Mesodermal cell (in vitro differentiated cells): ENCODE measurements around the gene XRCC4.

ENCODE experiments used
- H3K27ac ChIP-seq: 2 replicates; pipeline ENCODE4 v1.7.0; 2013; ENCODE audit warnings: mild to moderate bottlenecking, low read depth, low read length, moderate library complexity; ENCODE audit not compliant: severe bottlenecking
- H3K36me3 ChIP-seq: 2 replicates; pipeline ENCODE4 v1.7.1; 2013; ENCODE audit warnings: mild to moderate bottlenecking, low read length, moderate library complexity; ENCODE audit not compliant: control insufficient read depth, insufficient read depth
- H3K4me1 ChIP-seq: one replicate; pipeline ENCODE4 v1.7.1; 2013; ENCODE audit warnings: mild to moderate bottlenecking, low read length; ENCODE audit not compliant: insufficient read depth, control insufficient read depth, poor library complexity, severe bottlenecking
- H3K4me3 ChIP-seq: 2 replicates; pipeline ENCODE4 v1.7.0; 2013; ENCODE audit warnings: low read length, control low read depth, mild to moderate bottlenecking; ENCODE audit not compliant: insufficient read depth, poor library complexity, severe bottlenecking; ENCODE audit errors: extremely low read depth
- H3K9me3 ChIP-seq: 2 replicates; pipeline ENCODE4 v1.7.1; 2013; ENCODE audit warnings: mild to moderate bottlenecking, low read length, moderate library complexity; ENCODE audit not compliant: control insufficient read depth
- WGBS, 2 experiments: methylation state at CpG; one replicate each; pipeline ENCODE4 v1.1.5; 2013; ENCODE audit warnings: missing lambda C conversion rate in 2 of 2; ENCODE audit not compliant: insufficient coverage in 2 of 2; 5-methylcytosine and 5-hydroxymethylcytosine counted together

XRCC4 gene

DNA sequence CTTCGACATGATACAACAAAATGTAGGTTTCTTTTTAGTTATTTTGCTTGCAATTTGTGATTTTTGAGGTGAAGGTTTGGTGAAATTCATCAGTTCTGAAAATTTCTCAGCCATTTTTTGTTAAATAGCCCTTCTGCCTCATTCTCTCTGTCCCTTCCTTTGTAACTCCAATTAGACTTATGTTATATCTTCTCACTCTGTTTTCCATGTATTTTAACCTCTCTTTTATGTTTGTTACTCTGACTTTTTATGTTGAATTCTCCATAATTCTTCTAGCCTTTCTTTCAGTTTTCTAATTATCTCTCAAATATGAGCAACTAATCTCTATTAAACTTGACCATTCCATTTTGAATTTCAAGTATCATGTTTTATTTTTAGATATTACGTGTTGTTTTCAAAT lies 222.0 kb downstream of the XRCC4 start:
- WGBS, 2 experiments, result 100% methylated on average over 1 of the region's 2 CpGs; no CpG with 5 or more reads in 1 of the 2 experiments

DNA sequence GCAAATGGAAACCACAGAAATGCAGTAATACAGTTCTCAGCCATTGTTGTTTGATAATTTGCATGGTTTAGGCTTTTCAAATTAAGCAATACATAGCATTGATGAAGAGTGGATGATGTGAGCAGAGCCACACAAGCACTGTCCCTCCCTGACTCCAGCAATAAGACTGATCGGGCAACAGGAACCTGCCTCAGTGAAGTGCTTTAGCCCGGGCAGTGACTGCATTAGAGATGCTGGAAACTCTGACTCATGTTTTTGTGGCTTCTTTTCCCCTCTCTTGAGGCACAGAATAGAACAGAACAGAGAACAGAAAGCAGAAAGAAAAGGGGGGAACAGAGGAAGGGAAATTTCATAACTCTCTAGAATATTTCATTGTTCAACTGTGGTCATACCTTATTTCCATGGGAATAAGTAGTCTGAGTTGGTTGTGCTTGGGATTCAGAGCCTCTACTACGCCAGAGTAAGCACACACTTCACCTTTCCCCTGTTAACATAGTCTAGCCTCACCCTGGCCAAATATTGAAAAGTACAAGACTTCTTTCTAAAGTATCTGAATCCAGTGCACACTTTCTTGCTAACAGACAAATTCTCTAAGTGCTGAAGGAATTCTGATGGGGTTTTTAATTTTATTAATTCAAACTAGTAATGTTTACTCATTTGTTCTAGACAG lies 229.4 kb downstream of the XRCC4 start:
- Histone ChIP-seq H3K27ac (no peak overlapping the region), H3K4me1 (no peaks in the 10 kb centered on the region), H3K4me3 (no peak overlapping the region), H3K36me3 (no peaks in the 10 kb centered on the region), H3K9me3 (no peaks in the 10 kb centered on the region)
- WGBS, 2 experiments, result 82% methylated on average over 2 of the region's 3 CpGs; no CpG with 5 or more reads in 1 of the 2 experiments

More for the DNA sequence above, 222.0 kb downstream of the XRCC4 start:
- Histone ChIP-seq H3K9me3 (peaks cover 5% of the 10 kb centered on the region), H3K36me3 (no peaks in the 10 kb centered on the region), H3K27ac (no peak overlapping the region), H3K4me3 (no peak overlapping the region), H3K4me1 (no peaks in the 10 kb centered on the region)

DNA sequence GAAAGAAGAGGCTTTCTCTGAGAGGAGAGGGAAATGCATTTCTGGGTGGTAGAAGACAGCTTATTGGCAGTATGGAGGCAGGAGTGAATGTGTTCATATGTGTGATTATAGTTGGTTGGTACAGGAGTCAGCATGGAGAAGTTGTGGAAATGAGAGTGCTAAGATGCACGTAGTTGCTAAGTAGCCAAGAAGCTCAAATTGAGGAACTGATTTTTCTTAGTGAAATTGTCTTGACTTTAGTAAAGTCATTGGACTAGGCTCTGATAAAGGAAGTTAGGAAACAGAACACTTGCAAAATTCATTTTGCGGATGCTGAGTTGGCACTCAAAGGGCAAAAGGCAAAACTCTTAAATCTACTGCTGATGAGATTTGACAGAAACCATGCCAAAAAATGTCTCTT lies 235.3 kb downstream of the XRCC4 start:
- no peaks in the 10 kb centered on the region for H3K36me3 ChIP-seq
- H3K4me3 ChIP-seq, result no peak overlapping the region
- H3K4me1 ChIP-seq, result peaks cover 4% of the 10 kb centered on the region
- WGBS, 2 experiments, result 82 to 93% methylated on average over 1 to 2 of the region's 2 CpGs
- H3K9me3 ChIP-seq, result no peaks in the 10 kb centered on the region
- no peak overlapping the region for H3K27ac ChIP-seq

DNA sequence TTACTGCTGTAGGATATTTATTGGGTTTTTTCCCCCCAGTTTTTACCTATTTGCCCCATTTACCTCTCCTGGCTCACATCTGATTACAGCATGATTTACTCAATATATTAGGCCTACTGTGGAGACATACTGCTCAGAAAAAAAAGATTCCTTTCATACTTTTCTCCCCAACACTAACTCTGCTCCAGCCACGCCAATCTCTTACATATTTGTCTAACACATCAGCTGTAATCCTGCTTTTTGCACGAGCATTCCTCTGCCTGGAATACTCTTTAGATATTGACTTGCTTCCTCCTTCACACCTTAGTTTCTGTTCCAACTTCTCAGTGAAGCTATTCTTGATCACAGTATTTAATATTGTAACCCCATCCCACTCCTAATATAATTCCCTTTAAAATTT lies 236.1 kb downstream of the XRCC4 start:
- H3K27ac ChIP-seq, result no peak overlapping the region
- WGBS, 2 experiments, result 83 to 85% methylated on average over 2 of the region's 2 CpGs

DNA sequence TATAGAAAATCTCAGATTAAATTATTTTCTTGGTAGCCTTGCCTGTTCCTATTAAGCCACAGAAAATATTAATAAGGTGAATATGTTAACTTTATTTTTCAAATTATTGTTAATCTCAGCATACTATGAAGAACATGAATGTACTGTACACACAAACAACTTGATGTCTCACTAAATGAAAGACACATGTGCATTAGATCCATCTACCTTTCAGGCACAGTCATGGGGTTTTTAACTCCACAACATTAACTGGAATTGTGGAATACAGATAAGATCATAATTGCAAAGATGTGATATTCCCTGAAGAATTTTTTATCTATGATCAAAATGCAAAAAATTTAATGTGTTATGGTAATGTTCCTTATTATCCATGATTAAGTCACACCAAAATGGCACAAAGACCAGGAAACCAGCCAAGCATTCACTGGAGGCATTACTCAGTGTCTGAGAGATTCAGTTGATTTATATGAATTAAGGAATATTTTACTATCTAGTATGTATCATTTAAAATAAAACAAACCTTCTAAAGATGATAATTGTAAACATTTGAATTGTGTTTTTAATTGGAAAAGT lies 244.2 kb downstream of the XRCC4 start:
- no peak overlapping the region for H3K4me3 ChIP-seq
- H3K4me1 ChIP-seq, result no peaks in the 10 kb centered on the region
- H3K9me3 ChIP-seq, result no peaks in the 10 kb centered on the region
- H3K36me3 ChIP-seq, result no peaks in the 10 kb centered on the region
- H3K27ac ChIP-seq, result no peak overlapping the region

More for the DNA sequence above, 236.1 kb downstream of the XRCC4 start:
- H3K9me3 ChIP-seq, result no peaks in the 10 kb centered on the region
- H3K4me3 ChIP-seq, result no peak overlapping the region
- H3K36me3 ChIP-seq, result no peaks in the 10 kb centered on the region
- H3K4me1 ChIP-seq, result peaks cover 4% of the 10 kb centered on the region

DNA sequence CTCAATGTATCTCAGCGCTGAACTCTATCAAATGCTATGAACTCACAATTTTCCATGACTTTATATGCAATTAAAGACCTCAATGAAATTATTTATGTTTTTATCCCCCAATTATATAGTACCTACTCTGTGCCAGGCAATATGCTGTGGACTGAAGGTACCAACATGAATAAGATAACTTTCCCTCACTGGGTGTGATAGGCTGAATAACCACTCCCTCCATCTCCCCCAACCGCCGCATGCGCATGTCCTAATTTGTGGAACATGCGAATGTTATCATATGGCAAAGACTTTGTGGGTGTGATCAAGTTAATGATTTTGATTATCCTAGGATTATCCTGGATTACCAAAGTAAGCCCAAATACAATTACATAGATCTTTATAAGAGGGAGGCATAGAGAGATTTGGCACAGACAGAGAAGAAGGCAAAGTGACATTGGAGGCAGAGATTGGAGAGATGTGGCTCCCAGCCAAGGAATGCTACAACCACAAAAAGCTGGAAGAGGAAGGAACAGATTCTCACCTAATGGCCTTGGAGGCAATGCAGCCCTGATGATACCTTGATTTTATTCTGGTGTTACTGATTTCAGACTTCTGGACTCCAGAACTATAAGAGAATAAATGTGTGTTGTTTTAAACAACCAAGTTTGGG lies 245.1 kb downstream of the XRCC4 start:
- no peak overlapping the region for H3K27ac ChIP-seq
- H3K4me1 ChIP-seq, result no peaks in the 10 kb centered on the region
- 85 to 100% methylated on average over 1 of the region's 5 CpGs for WGBS, 2 experiments
- no peaks in the 10 kb centered on the region for H3K36me3 ChIP-seq
- H3K9me3 ChIP-seq, result no peaks in the 10 kb centered on the region
- no peak overlapping the region for H3K4me3 ChIP-seq

DNA sequence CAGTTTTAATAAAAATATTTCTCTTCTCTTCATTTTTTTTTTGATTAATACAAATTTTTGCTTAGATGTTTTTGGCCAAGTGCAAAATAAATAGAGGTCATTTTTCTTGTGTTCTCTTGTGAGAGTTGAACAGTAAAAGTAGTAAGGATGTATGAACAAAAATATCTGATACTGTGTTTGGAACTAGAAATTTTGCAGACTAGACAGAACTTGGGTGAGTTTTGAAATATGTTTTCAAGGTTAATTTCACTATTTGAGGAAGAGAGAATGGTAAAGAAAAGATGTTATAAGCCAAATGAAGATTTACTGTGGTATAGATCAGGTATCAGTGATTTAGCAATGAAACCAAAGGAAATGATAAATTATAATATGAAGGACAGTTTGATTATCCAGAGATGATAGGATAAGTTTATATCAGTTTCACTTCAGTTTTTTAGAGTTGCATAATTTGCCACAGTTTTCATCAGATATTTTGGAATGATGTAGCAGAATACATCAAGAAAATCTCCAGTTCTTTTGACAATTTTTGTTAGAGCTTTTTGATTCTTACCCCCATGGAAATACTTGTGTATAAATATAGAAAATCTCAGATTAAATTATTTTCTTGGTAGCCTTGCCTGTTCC lies 246.3 kb downstream of the XRCC4 start:
- Histone ChIP-seq H3K36me3 (no peaks in the 10 kb centered on the region), H3K9me3 (no peaks in the 10 kb centered on the region), H3K4me3 (no peak overlapping the region), H3K4me1 (no peaks in the 10 kb centered on the region), H3K27ac (no peak overlapping the region)

DNA sequence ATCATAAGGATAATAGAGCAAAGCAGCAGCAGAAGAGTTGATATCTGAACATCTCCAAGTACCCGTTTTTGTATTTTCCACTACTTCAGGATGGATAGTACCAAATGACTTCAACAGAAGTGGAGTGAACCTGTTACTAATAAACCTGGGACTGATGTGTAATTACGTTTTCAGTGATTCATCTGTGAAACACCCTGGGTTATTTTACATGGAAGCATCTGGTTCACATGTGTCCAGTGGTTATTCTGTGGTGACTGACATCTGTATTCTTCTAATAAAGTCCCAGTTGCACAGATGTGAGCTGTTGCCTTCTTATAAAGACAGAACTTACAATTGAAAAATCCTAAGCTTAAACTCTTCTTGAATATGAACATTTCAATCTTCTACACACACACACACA lies 254.5 kb downstream of the XRCC4 start:
- H3K4me1 ChIP-seq, result no peaks in the 10 kb centered on the region
- no peak overlapping the region for H3K27ac ChIP-seq
- H3K9me3 ChIP-seq, result no peaks in the 10 kb centered on the region
- 88 to 95% methylated on average over 1 to 2 of the region's 2 CpGs for WGBS, 2 experiments
- no peak overlapping the region for H3K4me3 ChIP-seq
- no peaks in the 10 kb centered on the region for H3K36me3 ChIP-seq

DNA sequence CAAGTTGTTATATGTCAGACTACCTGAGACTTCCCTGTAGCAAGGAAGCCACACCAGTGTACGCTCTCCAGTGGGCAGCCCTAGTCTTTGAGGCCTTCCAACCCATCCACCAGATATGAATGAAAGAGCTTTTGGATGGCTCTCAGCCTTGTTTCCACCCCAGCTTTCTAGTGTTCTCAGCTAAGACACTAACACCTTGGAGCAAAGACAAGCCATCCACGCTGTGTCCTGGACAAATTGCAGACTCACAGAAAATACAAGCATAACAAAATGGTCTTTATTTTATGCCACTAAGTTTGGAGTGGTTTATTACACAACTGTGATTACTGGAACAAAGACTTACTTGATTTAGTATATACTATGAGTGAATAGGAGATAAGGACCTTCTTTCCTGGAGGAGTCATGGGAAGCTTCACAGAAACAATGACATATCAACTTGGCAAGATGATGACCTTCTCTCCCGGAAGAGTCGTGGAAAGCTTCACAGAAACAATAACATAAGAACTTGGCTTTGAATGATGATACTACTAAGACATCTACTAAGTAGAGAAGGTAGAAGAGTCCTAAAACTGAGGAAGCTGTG lies 260.2 kb downstream of the XRCC4 start:
- no peaks in the 10 kb centered on the region for H3K36me3 ChIP-seq
- no peaks in the 10 kb centered on the region for H3K4me1 ChIP-seq
- no peak overlapping the region for H3K27ac ChIP-seq
- H3K4me3 ChIP-seq, result no peak overlapping the region
- no peaks in the 10 kb centered on the region for H3K9me3 ChIP-seq
- 93% methylated on average over 3 of the region's 4 CpGs; no CpG with 5 or more reads in 1 of the 2 experiments for WGBS, 2 experiments

DNA sequence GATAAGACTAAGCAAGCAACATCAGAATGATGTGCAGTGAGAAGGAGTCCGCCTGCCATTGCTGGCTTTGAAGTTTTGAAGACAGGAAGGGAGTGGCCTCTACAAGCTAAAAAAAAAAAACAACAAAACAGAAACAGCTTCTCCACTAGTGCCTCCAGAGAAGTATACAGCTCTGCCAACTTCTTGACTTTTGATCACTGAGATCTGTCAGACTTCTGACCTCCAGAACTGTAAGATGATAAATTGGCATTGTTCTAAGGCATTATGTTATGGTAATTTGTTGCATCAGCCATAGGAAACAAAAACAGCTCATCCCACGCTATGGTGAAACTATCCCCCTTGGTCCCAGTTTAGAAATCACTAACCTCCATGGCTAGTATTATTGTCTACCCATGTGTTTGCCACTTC lies 263.2 kb downstream of the XRCC4 start:
- no peak overlapping the region for H3K4me3 ChIP-seq
- WGBS, 2 experiments, result 100% methylated on average over 1 of the region's 2 CpGs; no CpG with 5 or more reads in 1 of the 2 experiments
- H3K9me3 ChIP-seq, result no peaks in the 10 kb centered on the region
- H3K4me1 ChIP-seq, result no peaks in the 10 kb centered on the region
- H3K27ac ChIP-seq, result no peak overlapping the region
- no peaks in the 10 kb centered on the region for H3K36me3 ChIP-seq
